ENCODE measurements around the gene MBD3. TPM values are rescaled to one million over a fixed set of nuclear protein-coding genes. Genes with fewer than 3 reads are reported as not detected.

Gene MBD3
- total and polyA plus RNA-seq, 2 experiments from 2014 or later = 27.6 to 118 TPM

- Histone ChIP-seq H3K27me3 (ENCODE audit: insufficient read depth) (no peaks in the 10 kb centered on the region), H3F3A (replicated peaks; ENCODE audit: low read depth) (no peaks in the 10 kb centered on the region), H3K4me1 (ENCODE audit: insufficient read depth) (no peaks in the 10 kb centered on the region), H4K20me1 (replicated peaks; ENCODE audit: insufficient read depth) (peaks cover 9% of the 10 kb centered on the region), H3K79me2 (replicated peaks; ENCODE audit: insufficient read depth) (no peaks in the 10 kb centered on the region), H3K36me3 (ENCODE audit: insufficient read depth) (no peaks in the 10 kb centered on the region; the same call in 1 of the 2 replicates), H2AFZ (no peak overlapping the region), H3K27ac (ENCODE audit: low read depth) (no peak overlapping the region), H3K4me3 (no peak overlapping the region), H3K4me2 (no peak overlapping the region), H3K9me2 (ENCODE audit: insufficient read depth) (no peaks in the 10 kb centered on the region)
- H3K36me3 Mint-ChIP-seq (ENCODE audit: low read depth) = peaks cover 27% of the 10 kb centered on the region
- H3K4me1 Mint-ChIP-seq = no peaks in the 10 kb centered on the region
- peaks cover 25% of the 10 kb centered on the region for H3K27me3 Mint-ChIP-seq (ENCODE audit: insufficient read depth, low read depth, poor library complexity)
- ATAC-seq (no peak), DNase-seq (ENCODE audit: low spot score) (no peak)
- TF ChIP-seq, protein P1, sequence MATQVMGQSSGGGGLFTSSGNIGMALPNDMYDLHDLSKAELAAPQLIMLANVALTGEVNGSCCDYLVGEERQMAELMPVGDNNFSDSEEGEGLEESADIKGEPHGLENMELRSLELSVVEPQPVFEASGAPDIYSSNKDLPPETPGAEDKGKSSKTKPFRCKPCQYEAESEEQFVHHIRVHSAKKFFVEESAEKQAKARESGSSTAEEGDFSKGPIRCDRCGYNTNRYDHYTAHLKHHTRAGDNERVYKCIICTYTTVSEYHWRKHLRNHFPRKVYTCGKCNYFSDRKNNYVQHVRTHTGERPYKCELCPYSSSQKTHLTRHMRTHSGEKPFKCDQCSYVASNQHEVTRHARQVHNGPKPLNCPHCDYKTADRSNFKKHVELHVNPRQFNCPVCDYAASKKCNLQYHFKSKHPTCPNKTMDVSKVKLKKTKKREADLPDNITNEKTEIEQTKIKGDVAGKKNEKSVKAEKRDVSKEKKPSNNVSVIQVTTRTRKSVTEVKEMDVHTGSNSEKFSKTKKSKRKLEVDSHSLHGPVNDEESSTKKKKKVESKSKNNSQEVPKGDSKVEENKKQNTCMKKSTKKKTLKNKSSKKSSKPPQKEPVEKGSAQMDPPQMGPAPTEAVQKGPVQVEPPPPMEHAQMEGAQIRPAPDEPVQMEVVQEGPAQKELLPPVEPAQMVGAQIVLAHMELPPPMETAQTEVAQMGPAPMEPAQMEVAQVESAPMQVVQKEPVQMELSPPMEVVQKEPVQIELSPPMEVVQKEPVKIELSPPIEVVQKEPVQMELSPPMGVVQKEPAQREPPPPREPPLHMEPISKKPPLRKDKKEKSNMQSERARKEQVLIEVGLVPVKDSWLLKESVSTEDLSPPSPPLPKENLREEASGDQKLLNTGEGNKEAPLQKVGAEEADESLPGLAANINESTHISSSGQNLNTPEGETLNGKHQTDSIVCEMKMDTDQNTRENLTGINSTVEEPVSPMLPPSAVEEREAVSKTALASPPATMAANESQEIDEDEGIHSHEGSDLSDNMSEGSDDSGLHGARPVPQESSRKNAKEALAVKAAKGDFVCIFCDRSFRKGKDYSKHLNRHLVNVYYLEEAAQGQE (IDR thresholded peaks at IDR 0.05; ENCODE audit: unreplicated experiment) = no peak
- TF ChIP-seq ZNF331 (CRISPR knock-in tag; IDR thresholded peaks at IDR 0.05; ENCODE audit: low read depth) (no peak), EZH2phosphoT487 (IDR thresholded peaks at IDR 0.05; ENCODE audit: unreplicated experiment) (no peak), ZNF462 (CRISPR knock-in tag; IDR thresholded peaks at IDR 0.05) (no peak)
- no peak overlapping the region for H3K4me3 Mint-ChIP-seq
- no peaks in the 10 kb centered on the region for H3K9me3 Mint-ChIP-seq
- no peak overlapping the region for H3K27ac Mint-ChIP-seq
Measured at GRCh38 chr19:1576242-1577089, 16.2 kb downstream of the MBD3 start.
